ENCODE results near the gene TRIO. TPM values are rescaled to one million over a fixed set of nuclear protein-coding genes. Genes with fewer than 3 reads are reported as not detected.
A peak's percentile ranks its signal among the peaks of the same experiment; 100 is the strongest.

Gene TRIO
- total and polyA plus RNA-seq, 2 of the 8 experiments (the other 6 are each of a cell fraction or from before 2014, with no cell fraction given) = 35.1 to 69.1 TPM

GRCh38 chr5:14142827-14143545 lies at the start of gene TRIO (continued):
- TF ChIP-seq ASH2L (IDR thresholded peaks at IDR 0.05; ENCODE audit: low read length) (peak; percentile 83), EP300 (IDR thresholded peaks at IDR 0.05; ENCODE audit: borderline replicate concordance in 1 of 2, low read depth in 2 of 2, low read length in 2 of 2) (no peak), TAF7 (optimal IDR thresholded peaks at IDR 0.05; ENCODE audit: borderline replicate concordance, low read depth, low read length) (peak; percentile 34), RXRA (IDR thresholded peaks at IDR 0.05; ENCODE audit: insufficient read depth, low read depth, low read length) (no peak), SAP30 (IDR thresholded peaks at IDR 0.05; ENCODE audit: insufficient read depth, insufficient replicate concordance, low read length) (no peak), HDAC2 (IDR thresholded peaks at IDR 0.05; ENCODE audit: borderline replicate concordance in 1 of 2, low read depth in 2 of 2, low read length in 2 of 2) (0 out of 4 replicates have a peak, but pooled peaks of 1 of the 2 experiments have one; percentile 32), CBX5 (IDR thresholded peaks at IDR 0.05; ENCODE audit: low read depth, low read length) (no peak), KDM5A (IDR thresholded peaks at IDR 0.05; ENCODE audit: low read length) (no peak), SP1 (IDR thresholded peaks at IDR 0.05; ENCODE audit: low read depth, low read length) (peak; percentile 63; the same call in 1 of the 2 replicates), CBX8 (IDR thresholded peaks at IDR 0.05; ENCODE audit: borderline replicate concordance, low read depth, low read length) (no peak), RBBP5 (IDR thresholded peaks at IDR 0.05; ENCODE audit: borderline replicate concordance, low read depth, low read length) (peak; percentile 81), EGR1 (IDR thresholded peaks at IDR 0.05; ENCODE audit: borderline replicate concordance, low read depth, low read length) (no peak), SIX5 (IDR thresholded peaks at IDR 0.05; ENCODE audit: low read depth, low read length) (no peak), HDAC6 (IDR thresholded peaks at IDR 0.05; ENCODE audit: low read depth, low read length) (no peak), RFX5 (IDR thresholded peaks at IDR 0.05; ENCODE audit: borderline replicate concordance, low read depth, low read length) (no peak), E2F6 (IDR thresholded peaks at IDR 0.05) (no peak), CHD2 (IDR thresholded peaks at IDR 0.05; ENCODE audit: low read length) (0 out of 2 replicates have a peak, but pooled peaks have one; percentile 14), SP2 (IDR thresholded peaks at IDR 0.05; ENCODE audit: low read length) (no peak), KDM4A (IDR thresholded peaks at IDR 0.05; ENCODE audit: low read depth, low read length, severe bottlenecking) (no peak), JUN (IDR thresholded peaks at IDR 0.05; ENCODE audit: low read depth, low read length) (no peak), YY1 (IDR thresholded peaks at IDR 0.05; ENCODE audit: low read depth, low read length) (peak; percentile 58; the same call in 1 of the 2 replicates), SIN3A (conservative IDR thresholded peaks at IDR 0.05 in 1 of 2, IDR thresholded peaks at IDR 0.05 in 1 of 2; ENCODE audit: low read depth in 1 of 2, low read length in 2 of 2) (peak in 1 of 2 experiments; percentile 75; a peak in 2 of 4 replicates)
- TF ChIP-seq, protein P1, sequence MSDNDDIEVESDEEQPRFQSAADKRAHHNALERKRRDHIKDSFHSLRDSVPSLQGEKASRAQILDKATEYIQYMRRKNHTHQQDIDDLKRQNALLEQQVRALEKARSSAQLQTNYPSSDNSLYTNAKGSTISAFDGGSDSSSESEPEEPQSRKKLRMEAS (IDR thresholded peaks at IDR 0.05) = no peak
